IPS-18c (cell line): Measurements from ENCODE around the gene EFCC1.

Experiments
- H3K4me3 ChIP-seq: 2 replicates; pipeline ENCODE4 v1.7.0; 2013; ENCODE audit warnings: low read depth, mild to moderate bottlenecking, low read length, moderate library complexity; ENCODE audit not compliant: insufficient read depth
- H3K9me3 ChIP-seq: one replicate; pipeline ENCODE4 v1.6.1; 2013; ENCODE audit warnings: mild to moderate bottlenecking, low read length, moderate library complexity; ENCODE audit not compliant: control insufficient read depth, insufficient read depth

The EFCC1 gene

DNA sequence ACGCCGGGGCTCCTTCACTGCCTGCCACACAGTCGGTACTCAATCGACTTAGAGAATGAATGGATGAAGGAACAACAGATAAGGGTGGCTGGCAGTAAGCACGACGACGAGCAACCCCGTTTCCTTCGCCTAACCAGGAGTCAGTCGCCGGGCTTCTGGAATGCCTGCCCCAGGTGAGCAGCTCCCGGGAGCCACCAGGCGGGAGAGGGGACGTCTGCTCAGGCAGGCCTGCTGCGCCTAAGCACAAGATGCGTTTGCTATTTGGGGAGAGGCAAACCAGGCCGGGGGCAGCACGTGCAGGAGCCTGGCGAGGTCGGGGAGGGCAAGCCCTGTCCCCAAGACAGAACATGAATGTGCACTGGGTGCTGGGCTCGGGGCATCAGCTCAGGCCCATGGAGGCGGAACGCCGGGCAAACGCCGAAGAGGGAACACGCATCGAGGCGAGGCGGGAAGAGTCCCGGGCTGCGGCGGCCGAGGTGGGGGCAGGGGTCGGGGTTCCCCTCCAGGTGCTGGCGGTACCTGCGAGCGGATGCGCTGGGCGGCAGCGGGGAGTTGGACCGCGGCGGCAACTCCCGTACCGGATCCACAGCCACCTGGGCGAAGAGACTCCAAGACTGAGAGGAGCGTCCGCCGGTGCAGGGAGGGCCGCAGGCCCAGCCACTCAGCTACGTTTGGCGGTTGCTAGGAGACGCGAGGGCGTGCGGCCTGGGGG is 7.5 kb upstream of the EFCC1 start, which contains the start of gene CFAP92:
Gene CFAP92, minus strand, starts transcription at position 616 of the 712 bp plus-strand sequence. CDS start 772 bp downstream, outside the sequence.
- no peaks in the 10 kb centered on the region for H3K9me3 ChIP-seq

DNA sequence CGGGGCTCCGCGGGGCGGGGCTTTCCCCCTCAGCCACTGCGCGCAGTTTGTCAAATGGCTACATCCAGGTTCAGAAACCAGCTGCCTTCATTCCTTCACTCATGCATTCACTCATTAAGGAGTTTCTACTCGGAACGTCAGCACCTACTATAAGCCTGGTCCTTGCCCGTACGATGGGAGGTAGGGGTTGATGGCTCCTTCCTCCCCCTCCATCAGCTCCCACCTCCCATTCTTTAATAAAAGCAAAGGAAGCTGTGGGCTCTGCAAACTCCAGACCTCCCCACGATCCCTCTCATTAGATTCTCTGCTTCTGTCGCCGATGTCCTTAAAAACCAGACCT is 7.0 kb upstream of the EFCC1 start:
- no peaks in the 10 kb centered on the region for H3K9me3 ChIP-seq
- peak overlapping the region; percentile 68; the same call in 1 of the 2 replicates for H3K4me3 ChIP-seq

More for the DNA sequence above, 7.5 kb upstream of the EFCC1 start, which contains the start of gene CFAP92:
- peak within 1 kb of the TSS; percentile 68 for H3K4me3 ChIP-seq

- peak overlapping the region; percentile 68; the same call in 1 of the 2 replicates for H3K4me3 ChIP-seq
Observed at GRCh38 chr3:128994581-128995546, 6.2 kb upstream of the EFCC1 start.

GRCh38 chr3:128995737-128996136 is 5.4 kb upstream of the EFCC1 start:
- no peaks in the 10 kb centered on the region for H3K9me3 ChIP-seq
- H3K4me3 ChIP-seq: no peak overlapping the region

More at GRCh38 chr3:128994581-128995546, 6.2 kb upstream of the EFCC1 start:
- H3K9me3 ChIP-seq: no peaks in the 10 kb centered on the region

GRCh38 chr3:128996200-128996599 is 4.9 kb upstream of the EFCC1 start:
- Histone ChIP-seq H3K4me3 (no peak overlapping the region), H3K9me3 (no peaks in the 10 kb centered on the region)

DNA sequence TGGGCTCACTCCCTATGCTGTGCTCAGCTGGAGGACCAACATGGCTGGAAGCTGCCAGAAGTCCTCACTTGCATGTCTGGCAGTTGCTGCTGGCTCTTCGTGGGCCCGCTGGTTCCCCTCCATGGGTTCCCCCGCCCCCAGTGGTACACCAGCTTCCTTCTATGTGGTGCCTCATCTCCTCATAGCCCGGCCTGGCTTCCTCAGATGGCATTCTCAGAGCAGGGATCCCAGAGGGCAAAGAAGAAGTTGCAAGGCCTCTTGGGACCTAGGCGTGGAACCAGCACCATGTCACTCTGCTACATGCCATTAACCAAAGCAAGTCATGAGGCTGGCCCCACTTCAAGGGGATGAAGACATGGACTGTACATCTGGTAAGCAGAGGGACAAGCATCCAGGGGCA is 4.4 kb upstream of the EFCC1 start:
- no peak overlapping the region for H3K4me3 ChIP-seq
- H3K9me3 ChIP-seq: no peaks in the 10 kb centered on the region

GRCh38 chr3:128997486-128998133 is 3.5 kb upstream of the EFCC1 start:
- no peaks in the 10 kb centered on the region for H3K9me3 ChIP-seq
- H3K4me3 ChIP-seq: no peak overlapping the region

- peaks cover 2% of the 10 kb centered on the region for H3K9me3 ChIP-seq
- H3K4me3 ChIP-seq: no peak overlapping the region
Observed at GRCh38 chr3:128998561-128998960, 2.5 kb upstream of the EFCC1 start.

- Histone ChIP-seq H3K4me3 (no peak overlapping the region), H3K9me3 (peaks cover 5% of the 10 kb centered on the region)
Observed at GRCh38 chr3:128999102-128999501, 2.0 kb upstream of the EFCC1 start.

DNA sequence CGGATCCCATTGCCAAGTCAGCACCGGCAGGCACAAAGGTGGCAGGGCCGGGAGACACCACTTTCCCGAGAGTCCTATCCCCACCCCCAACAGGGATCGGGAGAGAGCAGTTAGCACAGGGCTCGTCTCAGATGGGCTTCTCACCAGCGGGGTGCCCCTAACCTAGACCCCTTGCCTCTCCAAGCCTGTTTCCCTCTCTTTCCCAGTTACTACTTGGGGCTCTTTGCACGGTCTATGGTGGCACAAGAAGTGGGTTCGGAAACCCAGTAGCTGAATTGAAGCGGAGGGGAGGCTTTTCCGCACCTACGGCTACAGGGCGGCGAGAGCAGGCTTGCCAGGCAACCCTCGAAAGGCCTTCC is 383 bp upstream of the EFCC1 start:
- peaks cover 5% of the 10 kb centered on the region for H3K9me3 ChIP-seq
- H3K4me3 ChIP-seq: peak overlapping the region; percentile 73

GRCh38 chr3:129001806-129002572 is 885 bp downstream of the EFCC1 start:
- H3K9me3 ChIP-seq: peaks cover 5% of the 10 kb centered on the region
- peak overlapping the region; percentile 73 for H3K4me3 ChIP-seq

DNA sequence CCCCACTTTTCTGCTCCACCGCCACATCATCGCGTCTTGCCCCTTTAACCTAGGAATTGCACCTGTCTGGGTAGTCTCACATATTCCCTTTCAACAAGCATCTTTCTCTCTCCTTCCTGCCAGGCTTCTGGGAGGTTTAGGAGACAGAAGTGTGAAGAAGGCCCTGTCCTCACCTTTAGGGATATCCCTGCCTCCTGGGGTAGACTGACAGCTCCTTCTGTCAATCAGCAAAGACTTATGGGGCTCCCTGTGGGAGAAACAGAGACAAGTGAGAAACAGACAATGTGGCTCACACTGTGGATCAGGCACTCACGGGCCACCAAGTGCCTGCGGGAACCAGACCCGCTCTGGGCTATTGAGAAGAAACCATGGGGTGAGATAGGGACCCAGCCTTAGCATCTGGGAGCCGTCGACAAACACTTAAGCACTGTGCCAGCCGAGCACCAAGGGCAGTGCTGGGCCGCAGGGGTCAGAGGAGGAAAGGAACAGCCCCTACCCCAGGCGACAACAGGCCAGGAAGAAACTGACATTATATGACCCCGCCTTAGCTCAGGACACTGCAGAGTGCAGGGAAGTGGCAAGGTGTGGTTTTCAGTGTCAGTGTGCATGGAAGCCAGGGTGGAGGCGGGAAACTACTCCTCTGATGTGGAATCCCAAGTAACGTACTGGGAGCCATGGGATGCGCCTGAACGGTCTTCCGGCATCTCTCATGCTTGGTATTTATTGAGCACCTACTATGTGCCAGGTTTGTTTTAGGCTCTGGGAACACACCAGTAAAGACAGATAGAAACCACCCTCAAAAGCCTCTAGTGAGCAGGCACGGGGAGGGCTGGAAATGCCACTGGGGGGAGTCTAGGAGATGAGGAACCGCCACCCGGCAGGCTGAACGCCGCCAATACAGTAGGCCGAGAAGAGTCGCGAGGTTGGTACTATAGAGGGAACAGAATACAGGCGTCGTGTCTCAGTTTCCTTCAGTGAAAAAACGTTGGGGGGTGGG is 1.8 kb downstream of the EFCC1 start:
- peak overlapping the region; percentile 73; the same call in 1 of the 2 replicates for H3K4me3 ChIP-seq
- H3K9me3 ChIP-seq: peaks cover 5% of the 10 kb centered on the region

- H3K4me3 ChIP-seq: peak overlapping the region; percentile 26; the same call in 1 of the 2 replicates
- H3K9me3 ChIP-seq: peaks cover 5% of the 10 kb centered on the region
Observed at GRCh38 chr3:129003578-129004112, 2.5 kb downstream of the EFCC1 start.

DNA sequence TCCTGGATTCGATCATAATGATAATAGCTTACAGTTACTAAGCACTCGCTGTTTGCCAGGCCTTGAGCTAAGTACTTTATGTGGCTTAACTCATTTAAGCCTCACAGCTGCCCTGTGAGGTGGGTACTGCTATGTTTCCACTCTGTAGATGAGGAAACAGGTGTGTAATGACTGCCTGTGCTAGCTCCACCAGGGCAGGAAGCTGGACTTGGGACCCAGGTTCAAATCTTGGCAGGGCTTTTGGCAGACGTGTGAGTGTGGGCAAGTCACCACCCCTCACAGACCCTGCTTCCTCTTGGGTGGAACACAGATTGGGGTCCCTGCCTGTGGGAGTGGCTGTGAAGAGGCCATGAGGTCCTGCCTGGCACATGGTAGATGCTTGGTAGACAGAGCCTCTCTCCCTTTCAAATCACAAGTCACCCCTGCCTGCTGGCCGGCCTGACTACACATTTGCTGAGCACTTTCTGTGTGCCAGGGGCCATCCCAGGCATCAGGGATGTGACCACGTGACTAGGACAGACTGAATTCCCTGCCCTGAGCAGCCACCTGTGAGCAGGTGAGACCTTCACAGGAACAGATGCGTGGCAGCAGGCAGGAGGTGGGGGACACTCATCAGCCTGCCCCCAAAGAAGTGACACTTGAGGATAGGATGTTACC is 3.7 kb downstream of the EFCC1 start:
- no peak overlapping the region for H3K4me3 ChIP-seq
- peaks cover 5% of the 10 kb centered on the region for H3K9me3 ChIP-seq
